Measurements from ENCODE around the gene ST7. TPM values are rescaled to one million over a fixed set of nuclear protein-coding genes. Genes with fewer than 3 reads are reported as not detected.

Gene ST7
- total RNA-seq, 1 donor from 2014 or later: 107 TPM

DNA sequence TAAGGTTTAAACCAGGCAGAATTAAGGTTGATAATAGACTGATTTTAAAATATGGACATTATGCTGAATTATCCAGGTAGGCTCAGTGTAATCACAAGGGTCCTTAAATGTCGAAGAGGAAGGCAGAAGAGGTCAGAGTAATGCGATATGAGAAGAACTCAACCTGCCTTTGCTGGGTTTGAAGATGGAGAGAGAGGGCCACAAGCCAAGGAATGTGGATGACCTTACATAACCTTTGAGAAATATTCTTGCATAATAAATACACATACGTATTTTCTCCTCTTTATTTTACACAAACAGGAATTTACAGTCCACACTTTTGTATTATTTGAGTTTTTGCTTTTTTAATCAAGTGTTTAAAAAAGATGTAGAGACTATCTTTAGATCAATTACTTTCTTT lies 88.5 kb downstream of the ST7 start:
- Mint-ChIP-seq H3K27ac (ENCODE audit: unreplicated experiment) (no peak overlapping the region), H3K4me1 (ENCODE audit: low read depth, unreplicated experiment) (peaks cover 24% of the 10 kb centered on the region), H3K9me3 (ENCODE audit: unreplicated experiment) (no peaks in the 10 kb centered on the region), H3K36me3 (ENCODE audit: unreplicated experiment) (peaks cover 4% of the 10 kb centered on the region), H3K27me3 (ENCODE audit: unreplicated experiment) (no peaks in the 10 kb centered on the region), H3K4me3 (ENCODE audit: unreplicated experiment) (no peak overlapping the region)
- TF ChIP-seq, protein P1, sequence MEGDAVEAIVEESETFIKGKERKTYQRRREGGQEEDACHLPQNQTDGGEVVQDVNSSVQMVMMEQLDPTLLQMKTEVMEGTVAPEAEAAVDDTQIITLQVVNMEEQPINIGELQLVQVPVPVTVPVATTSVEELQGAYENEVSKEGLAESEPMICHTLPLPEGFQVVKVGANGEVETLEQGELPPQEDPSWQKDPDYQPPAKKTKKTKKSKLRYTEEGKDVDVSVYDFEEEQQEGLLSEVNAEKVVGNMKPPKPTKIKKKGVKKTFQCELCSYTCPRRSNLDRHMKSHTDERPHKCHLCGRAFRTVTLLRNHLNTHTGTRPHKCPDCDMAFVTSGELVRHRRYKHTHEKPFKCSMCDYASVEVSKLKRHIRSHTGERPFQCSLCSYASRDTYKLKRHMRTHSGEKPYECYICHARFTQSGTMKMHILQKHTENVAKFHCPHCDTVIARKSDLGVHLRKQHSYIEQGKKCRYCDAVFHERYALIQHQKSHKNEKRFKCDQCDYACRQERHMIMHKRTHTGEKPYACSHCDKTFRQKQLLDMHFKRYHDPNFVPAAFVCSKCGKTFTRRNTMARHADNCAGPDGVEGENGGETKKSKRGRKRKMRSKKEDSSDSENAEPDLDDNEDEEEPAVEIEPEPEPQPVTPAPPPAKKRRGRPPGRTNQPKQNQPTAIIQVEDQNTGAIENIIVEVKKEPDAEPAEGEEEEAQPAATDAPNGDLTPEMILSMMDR (IDR thresholded peaks at IDR 0.05; ENCODE audit: partially characterized antibody, unreplicated experiment): no peak
- DNase-seq: no peak

GRCh38 chr7:117043108-117043825 lies 90.0 kb downstream of the ST7 start:
- H3K27ac Mint-ChIP-seq (ENCODE audit: unreplicated experiment): no peak overlapping the region
- peaks cover 21% of the 10 kb centered on the region for H3K4me1 Mint-ChIP-seq (ENCODE audit: low read depth, unreplicated experiment)
- H3K27me3 Mint-ChIP-seq (ENCODE audit: unreplicated experiment): no peaks in the 10 kb centered on the region
- H3K4me3 Mint-ChIP-seq (ENCODE audit: unreplicated experiment): no peak overlapping the region
- no peak for DNase-seq
- H3K36me3 Mint-ChIP-seq (ENCODE audit: unreplicated experiment): peaks cover 4% of the 10 kb centered on the region
- no peaks in the 10 kb centered on the region for H3K9me3 Mint-ChIP-seq (ENCODE audit: unreplicated experiment)
- TF ChIP-seq, protein P1 (IDR thresholded peaks at IDR 0.05; ENCODE audit: partially characterized antibody, unreplicated experiment): no peak

GRCh38 chr7:117044664-117045063 lies 91.4 kb downstream of the ST7 start:
- Mint-ChIP-seq H3K9me3 (ENCODE audit: unreplicated experiment) (no peaks in the 10 kb centered on the region), H3K36me3 (ENCODE audit: unreplicated experiment) (peaks cover 4% of the 10 kb centered on the region), H3K27me3 (ENCODE audit: unreplicated experiment) (no peaks in the 10 kb centered on the region), H3K4me1 (ENCODE audit: low read depth, unreplicated experiment) (peaks cover 21% of the 10 kb centered on the region), H3K4me3 (ENCODE audit: unreplicated experiment) (no peak overlapping the region), H3K27ac (ENCODE audit: unreplicated experiment) (no peak overlapping the region)
- TF ChIP-seq, protein P1 (IDR thresholded peaks at IDR 0.05; ENCODE audit: partially characterized antibody, unreplicated experiment): no peak
- no peak for DNase-seq

- H3K4me3 Mint-ChIP-seq (ENCODE audit: unreplicated experiment): no peak overlapping the region
- H3K36me3 Mint-ChIP-seq (ENCODE audit: unreplicated experiment): peaks cover 4% of the 10 kb centered on the region
- no peaks in the 10 kb centered on the region for H3K27me3 Mint-ChIP-seq (ENCODE audit: unreplicated experiment)
- H3K9me3 Mint-ChIP-seq (ENCODE audit: unreplicated experiment): peaks cover 2% of the 10 kb centered on the region
- TF ChIP-seq, protein P1 (IDR thresholded peaks at IDR 0.05; ENCODE audit: partially characterized antibody, unreplicated experiment): no peak
- DNase-seq: no peak
- no peak overlapping the region for H3K27ac Mint-ChIP-seq (ENCODE audit: unreplicated experiment)
- peaks cover 15% of the 10 kb centered on the region for H3K4me1 Mint-ChIP-seq (ENCODE audit: low read depth, unreplicated experiment)
These were observed 92.8 kb downstream of the ST7 start for GRCh38 chr7:117045927-117046710.

DNA sequence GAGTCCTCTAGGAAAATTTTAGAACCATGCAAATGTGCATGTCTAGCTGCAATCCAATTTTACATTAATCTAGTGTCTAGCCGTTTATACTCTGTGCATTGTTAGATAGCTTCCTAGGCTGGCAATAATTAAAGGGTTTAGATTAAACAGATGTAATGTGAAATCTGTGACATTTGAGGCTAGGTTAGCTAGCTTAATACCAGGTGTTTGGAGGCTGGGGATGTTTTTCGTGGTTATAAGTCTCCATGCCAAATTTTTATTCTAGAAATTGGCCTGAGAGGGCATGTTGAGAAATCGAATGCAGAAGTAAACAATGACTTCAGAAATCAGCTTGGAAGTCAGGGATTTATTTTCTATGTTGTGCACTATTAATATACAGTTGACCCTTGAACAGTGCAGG lies 94.2 kb downstream of the ST7 start:
- H3K27me3 Mint-ChIP-seq (ENCODE audit: unreplicated experiment): no peaks in the 10 kb centered on the region
- no peak for DNase-seq
- peaks cover 3% of the 10 kb centered on the region for H3K9me3 Mint-ChIP-seq (ENCODE audit: unreplicated experiment)
- peaks cover 4% of the 10 kb centered on the region for H3K36me3 Mint-ChIP-seq (ENCODE audit: unreplicated experiment)
- H3K4me3 Mint-ChIP-seq (ENCODE audit: unreplicated experiment): no peak overlapping the region
- TF ChIP-seq, protein P1 (IDR thresholded peaks at IDR 0.05; ENCODE audit: partially characterized antibody, unreplicated experiment): no peak
- H3K27ac Mint-ChIP-seq (ENCODE audit: unreplicated experiment): no peak overlapping the region
- peaks cover 23% of the 10 kb centered on the region for H3K4me1 Mint-ChIP-seq (ENCODE audit: low read depth, unreplicated experiment)
